GM13977 (cell line): ENCODE measurements around the gene MIEN1.

ENCODE experiments used
- DNase-seq: peaks from one replicate; pipeline ENCODE4 v3.0.0; 2012; ENCODE audit warnings: low spot score
- CTCF ChIP-seq: IDR thresholded peaks from 2 replicates; pipeline ENCODE4 v1.5.1; 2012; ENCODE audit warnings: mild to moderate bottlenecking, control low read depth; ENCODE audit not compliant: insufficient read depth; ENCODE audit errors: extremely low read depth, missing control alignments
- in situ Hi-C: fragments of 300-500 bp; cut with MboI; formaldehyde crosslinking; loops from one replicate; pipeline ENCODE4 v1.12.0; 2022; ENCODE audit warnings: low sequenced_read_pairs, low pct_unique_long_range_greater_than_20kb, mixed read lengths, inconsistent platforms; ENCODE audit not compliant: unreplicated experiment

The MIEN1 gene, protein sequence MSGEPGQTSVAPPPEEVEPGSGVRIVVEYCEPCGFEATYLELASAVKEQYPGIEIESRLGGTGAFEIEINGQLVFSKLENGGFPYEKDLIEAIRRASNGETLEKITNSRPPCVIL

GRCh38 chr17:39730095-39730921, at the start of gene MIEN1:
MIEN1 (minus strand) TSS chr17:39730532; CDS start chr17:39730495, 37 bp downstream.
- DNase-seq = peak; percentile 99
- in situ Hi-C loops = no loop called here
- TF ChIP-seq CTCF = peak; percentile 74

- in situ Hi-C loops = no loop called here
- DNase-seq = peak; percentile 59
- no peak for TF ChIP-seq CTCF
Observed at GRCh38 chr17:39777534-39778365, 47.4 kb upstream of the MIEN1 start.

DNA sequence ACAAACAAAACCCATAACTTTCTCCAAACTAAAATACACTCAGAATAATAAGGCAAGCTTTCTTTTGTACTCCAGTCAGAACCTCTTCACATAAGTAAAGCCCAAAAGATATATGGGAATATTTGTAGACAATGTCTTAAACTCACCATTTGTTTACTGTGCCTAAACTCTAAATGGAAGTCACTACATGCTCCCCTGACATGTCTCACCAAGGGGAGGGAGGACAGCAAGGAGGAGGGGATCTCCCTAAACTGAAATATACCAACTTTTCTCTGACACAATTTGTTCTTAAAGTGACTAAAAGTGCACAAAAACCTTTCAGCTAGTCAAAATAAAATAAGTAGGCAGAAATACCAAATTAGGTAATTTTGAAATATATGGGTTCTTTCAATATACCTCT, 45.9 kb upstream of the MIEN1 start:
- no peak for TF ChIP-seq CTCF
- no peak for DNase-seq
- in situ Hi-C loops = no loop called here

- no peak for TF ChIP-seq CTCF
- in situ Hi-C loops = no loop called here
- DNase-seq = peak; percentile 37
Observed at GRCh38 chr17:39775031-39775430, 44.7 kb upstream of the MIEN1 start.

GRCh38 chr17:39774047-39774446, 43.7 kb upstream of the MIEN1 start:
- TF ChIP-seq CTCF = no peak
- no peak for DNase-seq
- in situ Hi-C loops = no loop called here
